Testis (tissue), 2 donors: ENCODE measurements around the gene ID3.

Experiments
- POLR2A ChIP-seq: fragments of 450-650 bp; IDR thresholded peaks from one replicate; pipeline ENCODE4 v1.6.1; 2017; ENCODE audit warnings: antibody characterized with exemption, mild to moderate bottlenecking, moderate library complexity
- TF ChIP-seq, protein P1 (sequence below), 3 experiments: fragments of 450-650 bp in 2 of 3; fragments of 200-600 bp in 1 of 3; sonication (generic) in 1 of 3; IDR thresholded peaks; one replicate each; pipeline ENCODE4 v1.5.1; 2016 to 2019; ENCODE audit warnings: antibody characterized with exemption in 3 of 3, mild to moderate bottlenecking in 2 of 3, moderate library complexity in 1 of 3

DNA sequence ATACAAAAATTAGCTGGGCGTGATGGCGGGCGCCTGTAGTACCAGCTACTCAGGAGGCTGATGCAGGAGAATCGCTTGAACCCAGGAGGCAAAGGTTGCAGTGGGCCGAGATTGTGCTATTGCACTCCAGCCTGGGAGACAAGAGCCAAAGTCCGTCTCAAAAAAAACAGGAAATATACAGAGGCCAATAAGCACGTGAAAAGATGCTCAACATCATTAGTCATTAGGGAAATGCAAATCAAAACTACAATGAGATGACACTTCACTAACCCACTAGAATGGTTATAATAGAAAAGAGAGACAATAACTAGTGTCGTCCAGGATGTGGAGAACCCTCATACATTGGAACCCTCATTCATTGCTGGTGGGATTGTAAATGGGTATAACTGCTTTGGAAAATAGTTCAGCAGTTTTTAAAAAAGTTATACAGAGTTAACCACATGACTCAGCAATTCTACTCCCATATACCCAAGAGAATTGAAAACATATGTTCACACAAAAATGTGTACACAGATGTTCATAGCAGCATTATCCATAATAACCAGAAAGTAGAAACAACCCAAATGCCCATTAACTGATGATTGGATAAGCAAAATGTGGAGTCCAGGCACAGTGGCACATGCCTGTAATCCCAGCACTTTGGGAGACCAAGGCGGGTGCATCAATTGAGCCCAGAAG, 21.9 kb downstream of the ID3 start:
- TF ChIP-seq, protein P1, sequence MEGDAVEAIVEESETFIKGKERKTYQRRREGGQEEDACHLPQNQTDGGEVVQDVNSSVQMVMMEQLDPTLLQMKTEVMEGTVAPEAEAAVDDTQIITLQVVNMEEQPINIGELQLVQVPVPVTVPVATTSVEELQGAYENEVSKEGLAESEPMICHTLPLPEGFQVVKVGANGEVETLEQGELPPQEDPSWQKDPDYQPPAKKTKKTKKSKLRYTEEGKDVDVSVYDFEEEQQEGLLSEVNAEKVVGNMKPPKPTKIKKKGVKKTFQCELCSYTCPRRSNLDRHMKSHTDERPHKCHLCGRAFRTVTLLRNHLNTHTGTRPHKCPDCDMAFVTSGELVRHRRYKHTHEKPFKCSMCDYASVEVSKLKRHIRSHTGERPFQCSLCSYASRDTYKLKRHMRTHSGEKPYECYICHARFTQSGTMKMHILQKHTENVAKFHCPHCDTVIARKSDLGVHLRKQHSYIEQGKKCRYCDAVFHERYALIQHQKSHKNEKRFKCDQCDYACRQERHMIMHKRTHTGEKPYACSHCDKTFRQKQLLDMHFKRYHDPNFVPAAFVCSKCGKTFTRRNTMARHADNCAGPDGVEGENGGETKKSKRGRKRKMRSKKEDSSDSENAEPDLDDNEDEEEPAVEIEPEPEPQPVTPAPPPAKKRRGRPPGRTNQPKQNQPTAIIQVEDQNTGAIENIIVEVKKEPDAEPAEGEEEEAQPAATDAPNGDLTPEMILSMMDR (IDR thresholded peaks at IDR 0.05) = no peak
- no peak for TF ChIP-seq POLR2A
